ENCODE data around the gene ALDH1L1. TPM values are rescaled to one million over a fixed set of nuclear protein-coding genes. Genes with fewer than 3 reads are reported as not detected.

ALDH1L1 gene
- polyA plus RNA-seq, 3 donors from 2014 or later = not detected

DNA sequence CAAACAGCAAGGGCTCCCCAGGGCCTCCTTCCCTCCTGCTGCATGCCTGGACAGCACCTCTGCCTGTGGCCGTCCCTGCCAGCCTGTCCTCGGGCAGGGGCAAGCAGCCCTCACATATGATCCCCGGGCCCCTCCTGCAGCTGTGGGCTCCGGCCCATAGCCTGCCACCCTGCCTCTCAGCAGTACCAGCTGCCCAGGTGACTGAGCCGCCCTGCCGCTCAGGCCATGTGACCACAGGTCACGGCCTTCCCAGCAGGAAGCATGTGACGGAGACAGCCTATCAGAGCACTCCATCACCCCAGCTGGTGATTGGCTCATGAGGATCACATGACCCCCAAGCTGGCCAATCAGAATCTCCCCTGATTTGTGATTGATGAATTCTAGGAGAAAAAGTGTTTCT is 23.9 kb downstream of the ALDH1L1 start:
- no peaks in the 10 kb centered on the region for H3K36me3 Mint-ChIP-seq
- peaks cover 0 to 5% (median 4%) of the 10 kb centered on the region in 3 donors for H3K27me3 Mint-ChIP-seq (ENCODE audit: low read depth in 3 of 3)
- no peak for DNase-seq
- no peak overlapping the region for H3K4me3 Mint-ChIP-seq
- no peak overlapping the region for H3K27ac Mint-ChIP-seq
- H3K4me1 Mint-ChIP-seq = no peaks in the 10 kb centered on the region
- H3K9me3 Mint-ChIP-seq = no peaks in the 10 kb centered on the region

- Mint-ChIP-seq H3K36me3 (no peaks in the 10 kb centered on the region), H3K4me3 (no peak overlapping the region), H3K9me3 (no peaks in the 10 kb centered on the region), H3K4me1 (no peaks in the 10 kb centered on the region), H3K27ac (no peak overlapping the region), H3K27me3 (ENCODE audit: low read depth in 3 of 3) (peaks cover 2 to 5% (median 4%) of the 10 kb centered on the region in 3 donors)
- DNase-seq = no peak
These were observed 24.6 kb downstream of the ALDH1L1 start for GRCh38 chr3:126155819-126156218.

DNA sequence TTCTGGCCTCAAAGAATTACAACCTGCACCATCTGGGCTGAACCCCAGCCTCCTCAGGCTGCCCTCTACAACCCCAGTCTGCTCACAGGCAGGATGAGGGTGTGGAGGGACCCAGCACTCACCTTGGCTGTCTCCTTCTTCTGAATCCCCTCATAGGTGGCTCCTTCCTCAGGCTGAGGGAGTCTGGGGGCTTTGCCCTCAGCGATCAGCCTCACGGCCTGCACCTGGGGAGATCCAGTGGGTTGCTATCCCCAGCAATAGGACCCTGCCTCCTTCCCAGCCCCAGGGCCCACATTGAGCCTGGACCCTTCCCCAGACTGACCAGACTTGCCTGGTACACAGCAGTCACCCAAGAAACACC is 25.1 kb downstream of the ALDH1L1 start:
- DNase-seq = no peak
- Mint-ChIP-seq H3K27ac (peak overlapping the region in 1 of 6 donors; percentile 18), H3K36me3 (no peaks in the 10 kb centered on the region), H3K9me3 (no peaks in the 10 kb centered on the region), H3K27me3 (ENCODE audit: low read depth in 3 of 3) (peaks cover 2 to 5% (median 4%) of the 10 kb centered on the region in 3 donors), H3K4me1 (no peaks in the 10 kb centered on the region), H3K4me3 (no peak overlapping the region)

GRCh38 chr3:126154391-126155279 is 25.8 kb downstream of the ALDH1L1 start:
- no peaks in the 10 kb centered on the region for H3K9me3 Mint-ChIP-seq
- H3K27ac Mint-ChIP-seq = no peak overlapping the region
- H3K4me3 Mint-ChIP-seq = no peak overlapping the region
- no peak for DNase-seq
- H3K27me3 Mint-ChIP-seq (ENCODE audit: low read depth in 3 of 3) = peaks cover 2 to 5% (median 4%) of the 10 kb centered on the region in 3 donors
- H3K36me3 Mint-ChIP-seq = no peaks in the 10 kb centered on the region
- no peaks in the 10 kb centered on the region for H3K4me1 Mint-ChIP-seq

DNA sequence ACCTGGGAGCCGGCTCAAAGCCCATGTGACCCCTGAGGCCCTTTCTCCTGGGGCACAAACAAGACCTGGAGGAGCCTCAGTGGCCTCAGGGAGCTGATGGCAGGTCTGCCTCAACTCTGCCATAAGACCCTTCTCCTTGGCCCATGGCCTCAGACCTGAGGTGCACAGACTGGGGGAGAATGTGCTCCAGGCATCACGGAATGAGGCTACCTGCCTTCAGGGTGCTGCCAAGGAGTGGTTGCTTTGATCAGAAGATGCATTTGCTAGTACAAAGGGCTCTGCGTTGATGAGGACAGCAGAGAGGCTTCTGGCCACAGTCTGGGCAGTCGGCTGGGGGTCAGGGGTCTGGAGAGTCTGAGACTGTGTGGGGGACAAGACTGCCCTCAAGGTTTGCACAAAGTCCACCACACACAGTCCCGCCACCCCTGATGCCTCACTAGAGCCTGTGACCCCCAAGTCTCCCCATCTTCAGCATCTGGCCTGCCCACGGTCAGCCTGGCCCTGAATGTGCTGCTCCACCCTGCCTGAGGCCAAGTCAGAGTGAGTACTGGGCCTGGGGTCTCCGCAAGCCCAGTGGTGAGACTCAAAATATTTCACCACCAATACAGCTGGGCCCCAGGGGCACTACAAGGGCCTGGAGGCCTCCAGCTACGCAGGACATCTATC is 26.6 kb downstream of the ALDH1L1 start:
- peaks cover 3 to 5% (median 4%) of the 10 kb centered on the region in 3 donors for H3K27me3 Mint-ChIP-seq (ENCODE audit: low read depth in 3 of 3)
- no peaks in the 10 kb centered on the region for H3K9me3 Mint-ChIP-seq
- DNase-seq = no peak
- H3K4me1 Mint-ChIP-seq = no peaks in the 10 kb centered on the region
- no peak overlapping the region for H3K27ac Mint-ChIP-seq
- H3K36me3 Mint-ChIP-seq = no peaks in the 10 kb centered on the region
- H3K4me3 Mint-ChIP-seq = no peak overlapping the region

GRCh38 chr3:126152901-126153694 is 27.3 kb downstream of the ALDH1L1 start:
- no peaks in the 10 kb centered on the region for H3K36me3 Mint-ChIP-seq
- H3K27me3 Mint-ChIP-seq (ENCODE audit: low read depth in 3 of 3) = peaks cover 2 to 4% (median 3%) of the 10 kb centered on the region in 3 donors
- no peak overlapping the region for H3K4me3 Mint-ChIP-seq
- H3K27ac Mint-ChIP-seq = no peak overlapping the region
- no peak for DNase-seq
- no peaks in the 10 kb centered on the region for H3K4me1 Mint-ChIP-seq
- no peaks in the 10 kb centered on the region for H3K9me3 Mint-ChIP-seq

DNA sequence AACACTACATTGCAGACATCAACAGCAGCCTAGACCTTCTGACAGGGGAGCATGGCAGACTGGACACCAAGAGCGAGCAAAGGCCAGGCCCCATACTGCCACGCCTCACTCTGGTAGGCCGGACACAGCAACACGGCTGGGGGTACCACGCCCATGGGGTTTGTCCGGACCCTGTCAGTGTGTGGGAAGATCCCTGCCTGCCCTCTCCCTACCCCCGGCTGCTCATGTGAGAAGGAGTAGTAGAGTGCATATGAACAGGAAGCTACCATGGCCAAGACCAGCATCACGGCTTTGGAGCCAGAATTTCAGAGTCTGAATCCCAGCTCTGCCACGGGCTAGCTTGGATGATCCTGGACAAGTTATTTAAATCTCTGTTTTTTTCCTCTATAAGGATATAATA is 27.9 kb downstream of the ALDH1L1 start:
- no peaks in the 10 kb centered on the region for H3K4me1 Mint-ChIP-seq
- no peak for DNase-seq
- no peak overlapping the region for H3K27ac Mint-ChIP-seq
- peaks cover 2 to 3% (median 2%) of the 10 kb centered on the region in 3 donors for H3K27me3 Mint-ChIP-seq (ENCODE audit: low read depth in 3 of 3)
- H3K36me3 Mint-ChIP-seq = no peaks in the 10 kb centered on the region
- no peaks in the 10 kb centered on the region for H3K9me3 Mint-ChIP-seq
- H3K4me3 Mint-ChIP-seq = no peak overlapping the region

GRCh38 chr3:126151562-126152302 is 28.7 kb downstream of the ALDH1L1 start:
- H3K27me3 Mint-ChIP-seq (ENCODE audit: low read depth in 3 of 3) = peaks cover 2 to 3% (median 2%) of the 10 kb centered on the region in 3 donors
- no peaks in the 10 kb centered on the region for H3K36me3 Mint-ChIP-seq
- no peak overlapping the region for H3K4me3 Mint-ChIP-seq
- no peaks in the 10 kb centered on the region for H3K4me1 Mint-ChIP-seq
- no peaks in the 10 kb centered on the region for H3K9me3 Mint-ChIP-seq
- H3K27ac Mint-ChIP-seq = no peak overlapping the region
- no peak for DNase-seq

GRCh38 chr3:126149960-126150515 is 30.3 kb downstream of the ALDH1L1 start:
- H3K36me3 Mint-ChIP-seq = no peaks in the 10 kb centered on the region
- no peak overlapping the region for H3K4me3 Mint-ChIP-seq
- H3K27ac Mint-ChIP-seq = no peak overlapping the region
- no peaks in the 10 kb centered on the region for H3K9me3 Mint-ChIP-seq
- H3K4me1 Mint-ChIP-seq = no peaks in the 10 kb centered on the region
- H3K27me3 Mint-ChIP-seq (ENCODE audit: low read depth in 3 of 3) = peaks cover 0 to 3% (median 2%) of the 10 kb centered on the region in 3 donors
- no peak for DNase-seq

GRCh38 chr3:126149256-126149902 is 31.0 kb downstream of the ALDH1L1 start:
- Mint-ChIP-seq H3K9me3 (no peaks in the 10 kb centered on the region), H3K27ac (no peak overlapping the region)

DNA sequence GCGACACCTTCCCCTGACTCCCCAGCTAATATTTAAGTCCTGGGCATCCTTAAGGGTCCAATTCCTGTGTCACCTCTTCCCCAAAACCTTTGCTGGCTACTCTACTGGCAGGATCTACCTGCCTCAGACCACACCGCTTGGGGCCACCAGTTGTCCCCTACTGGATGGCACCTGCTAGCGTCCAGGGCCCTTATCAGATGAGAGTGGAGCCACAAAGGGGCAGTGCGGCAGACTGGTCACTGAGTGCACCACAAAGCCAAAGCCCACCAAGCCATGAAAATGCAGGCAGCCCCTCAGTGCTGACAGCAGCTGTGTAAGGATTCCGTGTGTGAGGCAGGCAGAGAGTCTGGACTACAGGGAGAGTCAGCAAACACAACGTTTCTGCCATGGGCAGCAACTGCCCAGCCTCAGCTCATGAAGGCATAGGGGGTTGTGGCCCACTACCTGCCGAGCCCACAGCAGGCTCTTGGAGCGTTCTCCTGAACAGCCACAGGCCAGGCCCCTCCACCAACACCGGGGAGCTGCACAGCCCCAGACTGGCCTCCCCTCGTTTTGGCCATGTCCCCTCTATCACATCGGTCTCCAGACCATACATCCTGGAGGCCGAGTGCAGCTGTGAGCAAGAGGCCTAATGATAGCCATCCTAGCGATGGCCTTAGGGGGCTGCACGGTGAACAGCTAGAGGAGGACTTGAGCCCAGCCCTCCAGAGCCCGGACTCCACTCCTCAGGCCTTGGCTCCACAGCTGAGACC is 32.3 kb downstream of the ALDH1L1 start:
- H3K4me3 Mint-ChIP-seq = no peak overlapping the region
- H3K9me3 Mint-ChIP-seq = no peaks in the 10 kb centered on the region
- no peaks in the 10 kb centered on the region for H3K4me1 Mint-ChIP-seq
- H3K27me3 Mint-ChIP-seq (ENCODE audit: low read depth in 3 of 3) = peaks cover 0 to 3% (median 2%) of the 10 kb centered on the region in 3 donors
- no peak overlapping the region for H3K27ac Mint-ChIP-seq
- H3K36me3 Mint-ChIP-seq = no peaks in the 10 kb centered on the region
- no peak for DNase-seq

More at GRCh38 chr3:126149256-126149902, 31.0 kb downstream of the ALDH1L1 start:
- Mint-ChIP-seq H3K4me3 (no peak overlapping the region), H3K36me3 (no peaks in the 10 kb centered on the region), H3K27me3 (ENCODE audit: low read depth in 3 of 3) (peaks cover 0 to 3% (median 2%) of the 10 kb centered on the region in 3 donors), H3K4me1 (no peaks in the 10 kb centered on the region)
- DNase-seq = no peak
